Vagina (tissue), 2 donors: Measurements from ENCODE around the gene PLAAT5. TPM values are rescaled to one million over a fixed set of nuclear protein-coding genes. Genes with fewer than 3 reads are reported as not detected.

Source experiments
- DNase-seq, 2 donors: peaks; one replicate each; pipeline ENCODE4 v3.0.0-alpha.2; 2017; ENCODE audit errors: extremely low spot score in 2 of 2
- H3K27ac ChIP-seq: fragments of 200-600 bp; sonication (generic); one replicate; pipeline ENCODE4 v1.5.1; 2019
- H3K27me3 ChIP-seq: fragments of 200-600 bp; sonication (generic); one replicate; pipeline ENCODE4 v1.5.1; 2019
- H3K36me3 ChIP-seq, 2 donors: fragments of 200-600 bp; sonication (generic); one replicate each; pipeline ENCODE4 v1.5.1; 2017 to 2019
- H3K4me1 ChIP-seq: fragments of 200-600 bp; sonication (generic); one replicate; pipeline ENCODE4 v1.5.1; 2019
- H3K4me3 ChIP-seq, 2 donors: fragments of 200-600 bp; sonication (generic); 1 replicate in 1 of 2; 2 replicates in 1 of 2; pipeline ENCODE4 v1.5.1; 2016 to 2019
- H3K9me3 ChIP-seq: fragments of 200-600 bp; sonication (generic); one replicate; pipeline ENCODE4 v1.5.1; 2019
- POLR2A ChIP-seq, 2 donors: fragments of 450-650 bp; IDR thresholded peaks; one replicate each; pipeline ENCODE4 v1.6.1; 2017; ENCODE audit warnings: antibody characterized with exemption in 2 of 2, mild to moderate bottlenecking in 2 of 2, moderate library complexity in 2 of 2
- POLR2AphosphoS5 ChIP-seq, 2 donors: sonication (generic); formaldehyde crosslinking; IDR thresholded peaks; one replicate each; pipeline ENCODE4 v1.9.0; 2017; ENCODE audit warnings: antibody characterized with exemption in 2 of 2, mild to moderate bottlenecking in 2 of 2, low read depth in 1 of 2; ENCODE audit not compliant: insufficient read depth in 1 of 2
- intact Hi-C: fragments of 100-400 bp; cut with DNase I; formaldehyde crosslinking; loops from one replicate; pipeline ENCODE4 v1.15.1; 2023
- total RNA-seq: library from RNA; depleted of rRNA; stranded (reverse); fragments of >200 nt; gene quantifications from one replicate; pipeline ENCODE4 v1.2.3, GENCODE V29; 2016
- TF ChIP-seq, protein P1 (sequence below), 3 experiments: fragments of 450-650 bp in 2 of 3; fragments of 200-600 bp in 1 of 3; sonication (generic) in 1 of 3; IDR thresholded peaks; one replicate each; pipeline ENCODE4 v1.5.1; 2017 to 2019; ENCODE audit warnings: antibody characterized with exemption in 3 of 3, mild to moderate bottlenecking in 2 of 3, moderate library complexity in 2 of 3

PLAAT5 gene
- total RNA-seq, 1 donor from 2014 or later, result 0.74 TPM

DNA sequence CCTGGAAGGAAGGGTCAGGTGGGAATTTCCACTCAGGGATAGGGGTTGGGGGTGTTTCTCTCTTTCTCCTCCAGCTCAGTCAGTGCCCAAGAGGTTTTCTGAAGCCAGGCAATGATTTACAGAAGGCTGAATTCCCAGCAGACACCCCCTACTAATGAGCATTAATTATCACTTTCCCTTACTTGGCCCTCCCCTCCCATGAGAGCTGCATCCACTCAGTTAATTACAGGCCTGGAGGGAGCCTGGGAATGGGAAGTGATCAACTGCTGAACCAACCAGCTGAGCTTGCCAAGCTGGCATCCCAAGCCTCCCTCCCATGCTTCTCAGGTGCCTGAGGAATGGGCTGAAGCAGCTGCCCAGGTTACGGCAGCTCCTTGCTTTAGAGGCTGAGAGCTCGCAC is 15.9 kb upstream of the PLAAT5 start:
- intact Hi-C loops, result no loop called here
- H3K27me3 ChIP-seq, result no peaks in the 10 kb centered on the region
- no peak for DNase-seq
- no peak overlapping the region for H3K4me3 ChIP-seq
- H3K4me1 ChIP-seq, result no peaks in the 10 kb centered on the region
- no peaks in the 10 kb centered on the region for H3K9me3 ChIP-seq
- H3K36me3 ChIP-seq, result no peaks in the 10 kb centered on the region
- H3K27ac ChIP-seq, result no peak overlapping the region
- TF ChIP-seq POLR2AphosphoS5 (IDR thresholded peaks at IDR 0.05; ENCODE audit: insufficient read depth in 1 of 2, low read depth in 1 of 2) (no peak), POLR2A (IDR thresholded peaks at IDR 0.05) (no peak)
- TF ChIP-seq, protein P1, sequence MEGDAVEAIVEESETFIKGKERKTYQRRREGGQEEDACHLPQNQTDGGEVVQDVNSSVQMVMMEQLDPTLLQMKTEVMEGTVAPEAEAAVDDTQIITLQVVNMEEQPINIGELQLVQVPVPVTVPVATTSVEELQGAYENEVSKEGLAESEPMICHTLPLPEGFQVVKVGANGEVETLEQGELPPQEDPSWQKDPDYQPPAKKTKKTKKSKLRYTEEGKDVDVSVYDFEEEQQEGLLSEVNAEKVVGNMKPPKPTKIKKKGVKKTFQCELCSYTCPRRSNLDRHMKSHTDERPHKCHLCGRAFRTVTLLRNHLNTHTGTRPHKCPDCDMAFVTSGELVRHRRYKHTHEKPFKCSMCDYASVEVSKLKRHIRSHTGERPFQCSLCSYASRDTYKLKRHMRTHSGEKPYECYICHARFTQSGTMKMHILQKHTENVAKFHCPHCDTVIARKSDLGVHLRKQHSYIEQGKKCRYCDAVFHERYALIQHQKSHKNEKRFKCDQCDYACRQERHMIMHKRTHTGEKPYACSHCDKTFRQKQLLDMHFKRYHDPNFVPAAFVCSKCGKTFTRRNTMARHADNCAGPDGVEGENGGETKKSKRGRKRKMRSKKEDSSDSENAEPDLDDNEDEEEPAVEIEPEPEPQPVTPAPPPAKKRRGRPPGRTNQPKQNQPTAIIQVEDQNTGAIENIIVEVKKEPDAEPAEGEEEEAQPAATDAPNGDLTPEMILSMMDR (IDR thresholded peaks at IDR 0.05), result no peak

DNA sequence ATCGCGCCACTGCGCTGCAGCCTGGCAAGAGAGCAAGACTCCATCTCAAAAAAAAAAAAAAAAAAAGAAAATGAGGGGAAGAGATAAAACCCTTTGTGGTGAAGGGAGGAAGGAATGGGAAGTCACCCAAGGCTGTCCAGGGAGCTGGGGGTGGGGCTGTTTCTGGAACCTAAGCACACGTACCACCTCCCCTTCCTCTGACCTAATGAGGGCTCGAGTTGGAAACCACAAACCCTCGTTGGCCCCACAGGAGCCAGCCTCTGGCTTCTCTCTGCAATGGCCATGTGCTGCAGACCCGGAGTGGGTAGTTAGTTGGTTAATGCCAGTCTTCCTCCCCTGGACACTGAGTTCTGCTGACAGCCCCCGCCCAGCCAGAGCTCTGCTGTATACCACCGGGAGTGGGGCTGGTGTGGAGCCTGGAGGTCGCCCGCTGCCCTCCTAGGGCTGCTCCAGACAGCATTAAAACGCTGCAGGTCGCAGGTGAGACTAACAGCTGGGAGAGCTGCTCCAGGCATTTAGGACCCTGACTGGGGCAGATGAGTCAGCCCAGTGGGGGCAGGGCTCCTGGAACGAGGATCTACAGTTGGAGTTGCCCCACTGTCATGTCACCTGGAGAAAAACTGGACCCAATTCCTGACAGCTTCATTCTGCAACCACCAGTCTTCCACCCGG is 15.0 kb upstream of the PLAAT5 start, which contains the start of gene LGALS12:
Gene LGALS12 (plus strand): TSS at position 228 of the 672 bp plus-strand sequence. CDS start 375 bp downstream, at position 603.
- DNase-seq, result no peak
- Histone ChIP-seq H3K9me3 (no peaks in the 10 kb centered on the region), H3K27me3 (no peaks in the 10 kb centered on the region), H3K36me3 (no peaks in the 10 kb centered on the region), H3K4me3 (no peak within 1 kb of the TSS), H3K27ac (no peak within 1 kb of the TSS), H3K4me1 (no peaks in the 10 kb centered on the region)
- TF ChIP-seq, protein P1 (IDR thresholded peaks at IDR 0.05), result no peak
- no peak for TF ChIP-seq POLR2AphosphoS5 (IDR thresholded peaks at IDR 0.05; ENCODE audit: insufficient read depth in 1 of 2, low read depth in 1 of 2)
- TF ChIP-seq POLR2A (IDR thresholded peaks at IDR 0.05), result no peak
- intact Hi-C loops, result no loop called here

DNA sequence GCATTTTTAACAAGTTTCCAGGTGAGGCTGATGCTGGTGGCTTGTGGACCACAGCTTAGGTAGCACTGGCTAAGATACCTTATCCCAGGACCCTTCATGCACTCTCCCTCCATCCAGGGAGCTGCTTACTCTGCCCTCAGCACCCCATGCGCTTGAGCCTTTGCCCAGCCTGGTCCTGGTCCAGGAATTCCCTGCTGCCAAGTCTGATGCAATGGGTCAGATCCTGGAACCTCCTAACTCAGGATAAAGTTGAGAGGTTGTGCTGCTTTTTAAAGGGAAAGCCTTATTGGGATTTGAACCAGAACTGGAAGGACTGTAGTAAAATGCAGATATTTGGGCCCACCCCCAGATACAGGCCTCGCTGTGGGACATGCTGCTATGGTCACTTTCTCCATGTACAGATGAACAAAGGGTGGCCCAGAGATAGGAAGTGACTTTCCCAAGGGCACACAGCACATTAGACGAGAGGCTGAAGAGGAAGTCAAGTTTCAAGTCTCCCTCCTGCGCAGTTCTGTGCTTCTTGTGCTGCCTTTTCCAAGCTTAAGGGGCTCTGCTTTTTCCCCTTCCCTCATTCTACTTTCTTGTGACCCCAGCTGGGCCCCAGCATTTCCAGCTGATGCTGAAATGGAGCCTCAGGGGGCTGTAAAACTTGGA is 14.1 kb upstream of the PLAAT5 start:
- no peaks in the 10 kb centered on the region for H3K36me3 ChIP-seq
- H3K27me3 ChIP-seq, result no peaks in the 10 kb centered on the region
- H3K9me3 ChIP-seq, result peaks cover 4% of the 10 kb centered on the region
- H3K4me1 ChIP-seq, result no peaks in the 10 kb centered on the region
- no peak for DNase-seq
- no peak overlapping the region for H3K27ac ChIP-seq
- intact Hi-C loops, result no loop called here
- TF ChIP-seq POLR2A (IDR thresholded peaks at IDR 0.05) (no peak), POLR2AphosphoS5 (IDR thresholded peaks at IDR 0.05; ENCODE audit: insufficient read depth in 1 of 2, low read depth in 1 of 2) (no peak)
- H3K4me3 ChIP-seq, result no peak overlapping the region

DNA sequence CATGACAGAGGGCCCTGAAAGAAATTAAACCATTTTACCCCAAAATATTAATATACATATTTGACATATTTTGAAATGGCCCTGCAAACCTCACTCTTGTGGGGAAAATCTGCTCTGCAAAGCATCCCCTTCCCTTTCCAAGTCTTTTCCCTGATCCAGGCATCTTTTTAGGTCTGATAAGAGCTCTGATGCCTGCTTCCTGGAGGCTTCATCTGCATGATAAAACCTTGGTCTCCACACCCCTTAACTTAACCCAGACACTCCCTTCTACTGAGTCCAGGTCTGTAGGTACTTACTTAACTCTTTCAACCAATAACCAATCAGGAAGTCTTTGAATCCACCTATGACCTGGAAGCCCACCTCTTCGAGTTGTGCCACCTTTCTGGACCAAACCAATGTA is 13.1 kb upstream of the PLAAT5 start:
- no peak overlapping the region for H3K27ac ChIP-seq
- H3K4me1 ChIP-seq, result no peaks in the 10 kb centered on the region
- peaks cover 9% of the 10 kb centered on the region for H3K9me3 ChIP-seq
- no peaks in the 10 kb centered on the region for H3K36me3 ChIP-seq
- H3K4me3 ChIP-seq, result no peak overlapping the region
- intact Hi-C loops, result no loop called here
- no peaks in the 10 kb centered on the region for H3K27me3 ChIP-seq
- TF ChIP-seq POLR2A (IDR thresholded peaks at IDR 0.05) (no peak), POLR2AphosphoS5 (IDR thresholded peaks at IDR 0.05; ENCODE audit: insufficient read depth in 1 of 2, low read depth in 1 of 2) (no peak)
- TF ChIP-seq, protein P1 (IDR thresholded peaks at IDR 0.05), result no peak
- DNase-seq, result no peak

DNA sequence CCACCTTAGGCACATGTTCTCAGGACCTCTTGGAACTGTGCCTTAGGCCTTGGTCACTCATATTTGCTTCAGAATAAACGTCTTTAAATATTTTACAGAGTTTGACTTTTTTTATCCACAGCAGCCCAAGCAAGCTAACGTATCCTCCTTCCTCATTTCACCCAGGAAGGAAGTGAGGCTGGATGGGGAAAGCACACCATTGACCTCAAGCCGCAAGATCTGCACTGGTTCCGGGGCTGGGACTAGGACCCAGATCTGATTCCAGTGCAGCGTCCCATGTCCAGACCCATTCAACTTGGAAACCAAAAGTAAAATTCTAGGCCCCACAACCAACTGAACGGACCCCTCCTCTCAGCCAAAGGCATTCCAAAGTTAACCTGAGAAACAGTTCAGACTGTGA is 12.5 kb upstream of the PLAAT5 start:
- peaks cover 9% of the 10 kb centered on the region for H3K9me3 ChIP-seq
- TF ChIP-seq, protein P1 (IDR thresholded peaks at IDR 0.05), result no peak
- TF ChIP-seq POLR2A (IDR thresholded peaks at IDR 0.05), result no peak
- TF ChIP-seq POLR2AphosphoS5 (IDR thresholded peaks at IDR 0.05; ENCODE audit: insufficient read depth in 1 of 2, low read depth in 1 of 2), result no peak
- intact Hi-C loops, result no loop called here
- H3K36me3 ChIP-seq, result no peaks in the 10 kb centered on the region
- H3K27ac ChIP-seq, result no peak overlapping the region
- no peak for DNase-seq
- H3K27me3 ChIP-seq, result no peaks in the 10 kb centered on the region
- no peak overlapping the region for H3K4me3 ChIP-seq
- H3K4me1 ChIP-seq, result no peaks in the 10 kb centered on the region
